ENCODE results near the gene KLC1. TPM values are rescaled to one million over a fixed set of nuclear protein-coding genes. Genes with fewer than 3 reads are reported as not detected.

Gene KLC1
- total RNA-seq, 2 experiments from 2014 or later, result 97.5 to 101 TPM

DNA sequence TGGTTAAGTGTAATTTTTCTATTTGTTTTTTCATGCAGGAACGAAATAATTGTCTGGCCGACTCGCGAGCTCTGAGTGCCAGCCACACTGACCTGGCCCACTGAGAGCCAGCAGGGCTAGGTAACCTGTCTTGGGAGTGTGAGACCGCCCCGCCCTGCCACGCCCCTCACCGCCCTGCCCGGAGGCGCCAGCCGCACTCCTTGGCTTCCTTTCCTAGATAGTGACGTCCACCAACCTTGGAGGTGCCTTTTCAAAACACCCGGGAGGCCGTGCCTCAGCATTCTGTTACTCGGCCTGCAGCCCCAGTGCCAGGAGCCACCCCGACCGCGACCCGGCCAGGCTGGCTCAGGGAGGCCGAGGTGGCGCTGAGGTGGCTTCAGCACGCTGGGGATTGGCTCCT, 64.5 kb downstream of the KLC1 start:
- Mint-ChIP-seq H3K4me1 (ENCODE audit: low read depth) (peaks cover 6% of the 10 kb centered on the region), H3K9me3 (no peaks in the 10 kb centered on the region), H3K36me3 (ENCODE audit: low read depth) (peaks cover 9% of the 10 kb centered on the region), H3K27ac (no peak overlapping the region), H3K4me3 (no peak overlapping the region), H3K27me3 (no peaks in the 10 kb centered on the region)
- ChIA-PET CTCF (no interaction called here), POLR2A (no interaction called here)
- intact Hi-C loops (cut with micrococcal nuclease), result no loop called here
- no peak for DNase-seq
- TF ChIP-seq, protein P1, sequence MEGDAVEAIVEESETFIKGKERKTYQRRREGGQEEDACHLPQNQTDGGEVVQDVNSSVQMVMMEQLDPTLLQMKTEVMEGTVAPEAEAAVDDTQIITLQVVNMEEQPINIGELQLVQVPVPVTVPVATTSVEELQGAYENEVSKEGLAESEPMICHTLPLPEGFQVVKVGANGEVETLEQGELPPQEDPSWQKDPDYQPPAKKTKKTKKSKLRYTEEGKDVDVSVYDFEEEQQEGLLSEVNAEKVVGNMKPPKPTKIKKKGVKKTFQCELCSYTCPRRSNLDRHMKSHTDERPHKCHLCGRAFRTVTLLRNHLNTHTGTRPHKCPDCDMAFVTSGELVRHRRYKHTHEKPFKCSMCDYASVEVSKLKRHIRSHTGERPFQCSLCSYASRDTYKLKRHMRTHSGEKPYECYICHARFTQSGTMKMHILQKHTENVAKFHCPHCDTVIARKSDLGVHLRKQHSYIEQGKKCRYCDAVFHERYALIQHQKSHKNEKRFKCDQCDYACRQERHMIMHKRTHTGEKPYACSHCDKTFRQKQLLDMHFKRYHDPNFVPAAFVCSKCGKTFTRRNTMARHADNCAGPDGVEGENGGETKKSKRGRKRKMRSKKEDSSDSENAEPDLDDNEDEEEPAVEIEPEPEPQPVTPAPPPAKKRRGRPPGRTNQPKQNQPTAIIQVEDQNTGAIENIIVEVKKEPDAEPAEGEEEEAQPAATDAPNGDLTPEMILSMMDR (IDR thresholded peaks at IDR 0.05), result no peak
- ATAC-seq, result no peak

DNA sequence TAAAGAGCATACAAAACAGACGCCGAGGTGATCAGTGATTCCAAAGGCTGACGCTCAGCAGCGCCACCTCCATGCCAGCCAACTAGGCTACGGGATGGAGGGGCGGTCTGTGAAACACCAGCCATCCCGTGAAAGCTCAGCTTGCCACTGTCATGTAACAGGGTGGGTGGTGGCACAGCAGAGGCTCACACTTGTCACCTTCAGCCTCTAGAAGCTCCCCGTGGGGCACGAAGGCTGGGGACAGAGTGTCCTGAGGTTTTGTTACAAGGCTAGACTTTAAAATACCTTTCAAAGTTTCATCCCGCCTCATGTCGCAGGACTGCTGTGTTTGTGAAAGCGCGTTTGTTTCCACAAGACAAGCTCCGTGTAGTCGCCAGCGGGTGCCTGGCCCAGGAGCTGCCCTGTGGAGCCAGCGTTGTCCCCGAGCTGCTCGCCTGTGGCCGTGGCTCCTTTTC, 65.6 kb downstream of the KLC1 start:
- ChIA-PET CTCF (interaction anchor here (1.1 to 1.3 kb wide), 3 partner anchors 11 to 123 kb away, joined by 3 to 4 read pairs (median 4); no protein-coding TSS in a partner anchor), POLR2A (interaction anchor here (0.9 to 1.4 kb wide), 3 partner anchors 11 to 65 kb away, joined by 3 to 4 read pairs (median 4); partner anchors contain the start of gene KLC1)
- Mint-ChIP-seq H3K9me3 (no peaks in the 10 kb centered on the region), H3K4me1 (ENCODE audit: low read depth) (peaks cover 6% of the 10 kb centered on the region), H3K27me3 (no peaks in the 10 kb centered on the region), H3K4me3 (no peak overlapping the region), H3K36me3 (ENCODE audit: low read depth) (peaks cover 7% of the 10 kb centered on the region), H3K27ac (no peak overlapping the region)
- intact Hi-C loops (cut with micrococcal nuclease), result no loop called here
- no peak for DNase-seq
- TF ChIP-seq, protein P1 (IDR thresholded peaks at IDR 0.05), result no peak
- no peak for ATAC-seq

DNA sequence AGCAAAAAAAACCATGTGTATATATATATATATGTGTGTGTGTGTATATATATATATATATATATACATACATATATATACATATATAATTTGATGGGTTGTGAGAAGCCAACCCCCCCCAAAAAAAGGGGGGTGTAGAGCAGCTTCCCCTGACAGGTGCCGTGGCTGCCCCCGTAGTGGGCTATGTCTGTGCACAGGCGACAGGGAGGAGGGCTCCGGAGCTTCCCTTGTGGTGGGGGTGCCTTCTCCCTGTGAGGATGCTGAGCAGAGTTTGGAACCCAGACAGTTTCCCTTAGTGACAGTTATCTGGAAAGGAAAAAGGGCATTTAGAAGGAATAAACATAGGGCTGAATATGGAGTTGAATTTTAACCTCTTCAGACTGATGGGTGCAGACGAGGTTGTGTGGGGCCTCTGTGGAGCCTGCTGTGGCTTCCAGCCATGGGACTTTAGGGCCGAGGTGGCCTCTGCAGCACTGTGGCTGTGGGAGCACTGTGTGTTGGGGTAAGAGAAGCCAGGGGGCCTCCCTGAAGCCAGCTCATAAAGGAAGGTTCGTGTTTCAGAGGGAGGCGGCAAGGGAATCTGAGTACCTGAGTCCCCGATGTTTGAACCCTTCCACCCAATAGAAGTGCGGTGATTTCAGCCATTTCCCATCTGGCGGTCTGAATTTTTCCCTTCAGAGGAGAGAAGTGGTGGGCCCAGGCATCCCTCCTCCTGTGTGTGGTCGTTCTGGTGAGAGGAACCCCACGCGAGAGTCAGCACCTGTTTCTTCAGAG, 66.5 kb downstream of the KLC1 start:
- Mint-ChIP-seq H3K27ac (no peak overlapping the region), H3K4me3 (no peak overlapping the region), H3K9me3 (no peaks in the 10 kb centered on the region), H3K4me1 (ENCODE audit: low read depth) (peaks cover 6% of the 10 kb centered on the region), H3K27me3 (no peaks in the 10 kb centered on the region), H3K36me3 (ENCODE audit: low read depth) (peaks cover 9% of the 10 kb centered on the region)
- TF ChIP-seq, protein P1 (IDR thresholded peaks at IDR 0.05), result no peak
- DNase-seq (no peak), ATAC-seq (no peak)
- intact Hi-C loops (cut with micrococcal nuclease), result no loop called here
- POLR2A ChIA-PET, result interaction anchor here (0.9 to 1.4 kb wide), 3 partner anchors 11 to 66 kb away, joined by 3 to 4 read pairs (median 4); partner anchors contain the start of gene KLC1
- CTCF ChIA-PET, result interaction anchor here (0.8 to 1.2 kb wide), 3 partner anchors 10 to 16 kb away, joined by 3 to 4 read pairs (median 4); no protein-coding TSS in a partner anchor

DNA sequence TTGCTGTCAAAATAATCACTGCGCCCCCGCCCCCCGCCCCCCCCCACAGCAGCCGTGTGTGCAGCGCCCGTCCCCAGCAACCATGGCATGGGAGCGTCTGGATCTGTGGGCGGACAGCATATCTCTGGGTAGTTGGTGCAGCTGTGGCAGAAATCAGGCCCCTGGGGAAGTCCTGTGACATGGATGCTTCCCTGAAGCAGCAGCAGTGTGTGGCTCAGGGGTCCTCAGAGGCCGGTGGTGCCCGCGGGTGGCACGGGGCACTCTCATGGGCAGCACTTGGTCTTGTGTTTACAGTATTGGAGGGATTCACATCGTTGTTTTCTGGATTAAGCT, 67.0 kb downstream of the KLC1 start:
- POLR2A ChIA-PET, result interaction anchor here (1.2 to 2.1 kb wide), 3 partner anchors 8 to 17 kb away, joined by 3 to 7 read pairs (median 4); no protein-coding TSS in a partner anchor
- no peaks in the 10 kb centered on the region for H3K9me3 Mint-ChIP-seq
- CTCF ChIA-PET, result interaction anchor here (0.8 kb wide), 1 partner anchor 16 kb away, joined by 3 read pairs; no protein-coding TSS in a partner anchor
- TF ChIP-seq, protein P1 (IDR thresholded peaks at IDR 0.05), result no peak
- H3K4me3 Mint-ChIP-seq, result no peak overlapping the region
- H3K27ac Mint-ChIP-seq, result no peak overlapping the region
- ATAC-seq (no peak), DNase-seq (no peak)
- no peaks in the 10 kb centered on the region for H3K27me3 Mint-ChIP-seq
- intact Hi-C loops (cut with micrococcal nuclease), result no loop called here
- peaks cover 9% of the 10 kb centered on the region for H3K36me3 Mint-ChIP-seq (ENCODE audit: low read depth)
- H3K4me1 Mint-ChIP-seq (ENCODE audit: low read depth), result peaks cover 6% of the 10 kb centered on the region
